Hepatocyte (in vitro differentiated cells): ENCODE data around the gene SNAP29.

ENCODE experiments used
- CTCF ChIP-seq: fragments of 200-600 bp; sonication (generic); IDR thresholded peaks from 2 replicates; pipeline ENCODE4 v1.5.1; 2016; ENCODE audit warnings: antibody characterized with exemption, mild to moderate bottlenecking; ENCODE audit not compliant: poor library complexity
- EZH2phosphoT487 ChIP-seq: fragments of 200-600 bp; sonication (generic); IDR thresholded peaks from one replicate; pipeline ENCODE4 v1.6.1; 2018; ENCODE audit warnings: antibody characterized with exemption, mild to moderate bottlenecking, low read depth, moderate library complexity; ENCODE audit not compliant: unreplicated experiment, severe bottlenecking

GRCh38 chr22:20885017-20885556, 26.3 kb downstream of the SNAP29 start:
- TF ChIP-seq EZH2phosphoT487 (no peak), CTCF (no peak)
